HepG2 (cell line): ENCODE data around the gene SLC1A4. TPM values are rescaled to one million over a fixed set of nuclear protein-coding genes. Genes with fewer than 3 reads are reported as not detected.

ENCODE experiments used
- ATAC-seq: fragments of 200-7000 bp; cut with Tn5 transposase; 3 replicates; pipeline ENCODE4 v1.9.1; 2020; ENCODE audit warnings: mild to moderate bottlenecking, moderate library complexity
- BruUV-seq: library from RNA; stranded (reverse); fragments of 400-500 nt; replicated peaks from 2 replicates; lab custom pipeline; 2021; lab: Mats Ljungman, UMichigan
- CTCF ChIA-PET: fragments of 300-600 bp; formaldehyde crosslinking; extraction: SDS; loops from one replicate; lab custom pipeline; 2021; ENCODE audit warnings: low total read pairs, inconsistent platforms, low intra/inter-chr PET ratio; lab: Yijun Ruan, JAX
- POLR2A ChIA-PET: fragments of 350-600 bp; sonication (Branson Sonifier 250); formaldehyde crosslinking; loops from one replicate; lab custom pipeline; 2020; ENCODE audit warnings: antibody characterized with exemption, inconsistent platforms; lab: Yijun Ruan, JAX
- DNase-seq: peaks from one replicate; pipeline ENCODE4 v3.0.0-alpha.2; 2015; ENCODE audit warnings: low spot score
- FAIRE-seq: peaks from 3 replicates; lab custom pipeline; 2011; peaks lifted over from hg19 to GRCh38; lab: Jason Lieb, UNC
- H2AFZ ChIP-seq: one replicate; pipeline ENCODE4 v1.6.1; 2011; ENCODE audit warnings: low read length, inconsistent platforms
- H3K27ac ChIP-seq: fragments of 300-600 bp; 3 replicates; pipeline ENCODE4 v1.8.0; 2011; ENCODE audit warnings: mixed run types, mild to moderate bottlenecking, mixed read lengths, low read length, inconsistent platforms; ENCODE audit not compliant: insufficient read depth; ENCODE audit errors: extremely low read length
- H3K27me3 ChIP-seq, 2 experiments: fragments of 200-600 bp in 1 of 2; 2 replicates in 1 of 2; 3 replicates in 1 of 2; pipeline versions ENCODE4 v1.6.0 to v1.8.0; 2011; ENCODE audit warnings: low read length in 2 of 2, mild to moderate bottlenecking in 2 of 2, moderate library complexity in 2 of 2, inconsistent platforms in 1 of 2; ENCODE audit not compliant: insufficient read depth in 2 of 2, control insufficient read depth in 1 of 2
- H3K36me3 ChIP-seq, 2 experiments: fragments of 200-600 bp in 1 of 2; replicated peaks in 1 of 2; 2 replicates in 1 of 2; 3 replicates in 1 of 2; pipeline versions ENCODE4 v1.5.1 to v1.8.0; 2011; ENCODE audit warnings: low read length in 2 of 2, inconsistent platforms in 1 of 2; ENCODE audit not compliant: insufficient read depth in 2 of 2, control insufficient read depth in 1 of 2
- H3K4me1 ChIP-seq: 2 replicates; pipeline ENCODE4 v1.5.1; 2012; ENCODE audit warnings: low read length, inconsistent platforms; ENCODE audit not compliant: insufficient read depth
- H3K4me2 ChIP-seq: 2 replicates; pipeline ENCODE4 v1.6.0; 2011; ENCODE audit warnings: low read depth, low read length, inconsistent platforms
- H3K4me3 ChIP-seq, 3 experiments: fragments of 200-600 bp in 1 of 3; sonication (generic), shearing (Covaris generic) in 1 of 3; replicated peaks in 1 of 3; 2 replicates each; pipeline ENCODE4 v1.5.1; 2011 to 2016; ENCODE audit warnings: low read length in 3 of 3, inconsistent platforms in 2 of 3, low read depth in 2 of 3, mild to moderate bottlenecking in 2 of 3, control low read depth in 1 of 3, mixed read lengths in 1 of 3; ENCODE audit not compliant: insufficient read depth in 1 of 3
- H3K79me2 ChIP-seq: one replicate; pipeline ENCODE4 v1.6.1; 2011; ENCODE audit warnings: low read length, inconsistent platforms; ENCODE audit not compliant: insufficient read depth
- H3K9ac ChIP-seq: 2 replicates; pipeline ENCODE4 v1.6.0; 2011; ENCODE audit warnings: mild to moderate bottlenecking, low read depth, low read length, inconsistent platforms; ENCODE audit not compliant: insufficient read depth
- H3K9me3 ChIP-seq: 2 replicates; pipeline ENCODE4 v1.5.1; 2012; ENCODE audit warnings: mild to moderate bottlenecking, low read length
- H4K20me1 ChIP-seq: 2 replicates; pipeline ENCODE4 v1.6.0; 2011; ENCODE audit warnings: inconsistent platforms, mild to moderate bottlenecking, low read length, moderate library complexity; ENCODE audit not compliant: insufficient read depth
- ZNF687 ChIP-seq: sonication (generic); formaldehyde crosslinking; IDR thresholded peaks from 2 replicates; pipeline ENCODE4 v1.5.1; 2020; ENCODE audit warnings: mild to moderate bottlenecking, missing genetic modification reagents, moderate library complexity
- WGBS: methylation state at CpG from one replicate; pipeline ENCODE4 v1.1.6; 2017; ENCODE audit warnings: low lambda C conversion rate; 5-methylcytosine and 5-hydroxymethylcytosine counted together
- in situ Hi-C: cut with HindIII; loops from 2 replicates; pipeline ENCODE4 v1.10.0; 2017; ENCODE audit warnings: low pct_unique_long_range_greater_than_20kb; ENCODE audit not compliant: extremely low pct_ligation_motif_present
- intact Hi-C: fragments of 100-400 bp; cut with micrococcal nuclease; formaldehyde crosslinking; loops from one replicate; pipeline ENCODE4 v1.10.0; 2022; ENCODE audit not compliant: unreplicated experiment
- polyA plus RNA-seq, 8 experiments: library from polyadenylated mRNA; depleted of rRNA in 3 of 8; stranded (reverse) in 7 of 8; unstranded in 1 of 8; fragments of >200 nt; fragmentation: Illumina TruSeq in 4 of 8; extraction: Trizol in 4 of 8; gene quantifications; 2 replicates each; pipeline versions ENCODE4 v1.2.1 to v1.2.3, GENCODE V29; 2011 to 2016; ENCODE audit warnings: low read depth in 4 of 8, missing spikeins in 1 of 8, mixed read lengths in 1 of 8; ENCODE audit not compliant: insufficient read depth in 1 of 8
- total RNA-seq, 5 experiments: library from RNA; depleted of rRNA; stranded (reverse); fragments of >200 nt; fragmentation: Illumina TruSeq; extraction: Trizol; gene quantifications; 2 replicates each; pipeline ENCODE4 v1.2.3, GENCODE V29; 2016; ENCODE audit warnings: low read depth in 1 of 5
- TF ChIP-seq, protein P1 (sequence below): sonication (generic); formaldehyde crosslinking; IDR thresholded peaks from 2 replicates; pipeline ENCODE4 v1.4.0; 2020; ENCODE audit warnings: missing genetic modification reagents

Gene SLC1A4
- total and polyA plus RNA-seq, 2 of the 13 experiments (the other 11 are each of a cell fraction or from before 2014, with no cell fraction given), result 21.0 to 39.6 TPM

DNA sequence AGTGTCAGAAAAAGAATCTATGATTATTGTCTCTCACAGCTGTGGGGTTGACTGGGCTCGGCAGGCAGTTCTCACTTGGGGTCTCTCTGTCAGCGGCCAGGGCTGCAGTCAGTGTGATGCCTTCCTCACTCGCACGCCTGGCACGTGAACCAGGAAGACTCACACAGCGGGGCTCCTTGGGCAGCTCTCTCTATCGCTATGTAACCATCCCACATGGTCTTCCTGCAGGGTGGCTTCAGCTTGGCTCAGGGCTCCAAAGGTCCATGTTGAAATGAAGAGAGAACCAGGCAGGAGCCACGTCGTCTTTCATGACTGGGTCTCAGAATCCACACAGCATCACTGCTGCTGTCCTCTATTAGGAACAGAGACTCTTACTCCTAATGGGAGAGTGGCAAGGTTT, 30.6 kb upstream of the SLC1A4 start:
- peak; percentile 43 for ATAC-seq
- WGBS, result 78% methylated on average over 9 of the region's 9 CpGs
- no peak overlapping the region for H3K9ac ChIP-seq
- no peaks in the 10 kb centered on the region for H3K79me2 ChIP-seq
- no peak overlapping the region for H3K4me2 ChIP-seq
- no peak overlapping the region for H3K27ac ChIP-seq
- no TSS peak for BruUV-seq
- H3K9me3 ChIP-seq, result no peaks in the 10 kb centered on the region
- TF ChIP-seq, protein P1, sequence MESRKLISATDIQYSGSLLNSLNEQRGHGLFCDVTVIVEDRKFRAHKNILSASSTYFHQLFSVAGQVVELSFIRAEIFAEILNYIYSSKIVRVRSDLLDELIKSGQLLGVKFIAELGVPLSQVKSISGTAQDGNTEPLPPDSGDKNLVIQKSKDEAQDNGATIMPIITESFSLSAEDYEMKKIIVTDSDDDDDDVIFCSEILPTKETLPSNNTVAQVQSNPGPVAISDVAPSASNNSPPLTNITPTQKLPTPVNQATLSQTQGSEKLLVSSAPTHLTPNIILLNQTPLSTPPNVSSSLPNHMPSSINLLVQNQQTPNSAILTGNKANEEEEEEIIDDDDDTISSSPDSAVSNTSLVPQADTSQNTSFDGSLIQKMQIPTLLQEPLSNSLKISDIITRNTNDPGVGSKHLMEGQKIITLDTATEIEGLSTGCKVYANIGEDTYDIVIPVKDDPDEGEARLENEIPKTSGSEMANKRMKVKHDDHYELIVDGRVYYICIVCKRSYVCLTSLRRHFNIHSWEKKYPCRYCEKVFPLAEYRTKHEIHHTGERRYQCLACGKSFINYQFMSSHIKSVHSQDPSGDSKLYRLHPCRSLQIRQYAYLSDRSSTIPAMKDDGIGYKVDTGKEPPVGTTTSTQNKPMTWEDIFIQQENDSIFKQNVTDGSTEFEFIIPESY, result no peak
- peak; percentile 15; the same call in 1 of the 2 replicates for TF ChIP-seq ZNF687
- no peak for FAIRE-seq
- H4K20me1 ChIP-seq, result no peaks in the 10 kb centered on the region
- H3K4me3 ChIP-seq, result no peak overlapping the region
- DNase-seq, result no peak
- H2AFZ ChIP-seq, result no peak overlapping the region
- H3K36me3 ChIP-seq, result no peaks in the 10 kb centered on the region
- CTCF ChIA-PET, result no interaction called here
- peaks cover 15% of the 10 kb centered on the region for H3K4me1 ChIP-seq
- intact Hi-C loops (no loop called here), in situ Hi-C loops (no loop called here)
- no peaks in the 10 kb centered on the region for H3K27me3 ChIP-seq
- POLR2A ChIA-PET, result no interaction called here
